ENCODE measurements around the gene PREP. TPM values are rescaled to one million over a fixed set of nuclear protein-coding genes. Genes with fewer than 3 reads are reported as not detected.
"Not testable (repeated sequence)": the region's sequence is repeated elsewhere in the genome, so short reads cannot be mapped to it uniquely, and the experiment has no call there.

The PREP gene
- total RNA-seq, 1 donor from 2014 or later = 55.2 TPM

DNA sequence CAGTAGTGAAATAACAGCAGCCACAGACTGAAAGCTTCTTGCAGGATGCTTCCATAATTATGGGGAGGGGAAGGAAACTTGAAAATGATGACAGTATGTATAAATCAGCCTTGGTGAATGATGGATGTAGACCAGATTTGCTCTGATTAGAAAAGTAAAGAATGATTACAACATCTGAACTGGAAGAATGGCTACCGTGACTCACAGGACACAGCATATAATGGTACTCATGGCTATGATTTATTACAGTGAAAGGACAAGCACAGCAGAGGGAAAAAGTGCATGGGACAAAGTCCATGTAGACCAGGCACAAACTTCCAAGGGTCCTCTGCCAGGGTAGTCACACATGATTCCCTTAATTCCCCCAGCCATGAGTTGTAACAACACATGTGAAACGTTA lies 152.3 kb downstream of the PREP start:
- no peaks in the 10 kb centered on the region for H3K4me1 Mint-ChIP-seq
- H3K36me3 Mint-ChIP-seq (ENCODE audit: low read depth) = no peaks in the 10 kb centered on the region
- intact Hi-C loops (cut with micrococcal nuclease) = no loop called here
- H3K27me3 Mint-ChIP-seq = peaks cover 4% of the 10 kb centered on the region
- no peak overlapping the region for H3K4me3 Mint-ChIP-seq
- H3K9me3 Mint-ChIP-seq = peaks cover 3% of the 10 kb centered on the region
- no peak overlapping the region for H3K27ac Mint-ChIP-seq
- no peak for DNase-seq

DNA sequence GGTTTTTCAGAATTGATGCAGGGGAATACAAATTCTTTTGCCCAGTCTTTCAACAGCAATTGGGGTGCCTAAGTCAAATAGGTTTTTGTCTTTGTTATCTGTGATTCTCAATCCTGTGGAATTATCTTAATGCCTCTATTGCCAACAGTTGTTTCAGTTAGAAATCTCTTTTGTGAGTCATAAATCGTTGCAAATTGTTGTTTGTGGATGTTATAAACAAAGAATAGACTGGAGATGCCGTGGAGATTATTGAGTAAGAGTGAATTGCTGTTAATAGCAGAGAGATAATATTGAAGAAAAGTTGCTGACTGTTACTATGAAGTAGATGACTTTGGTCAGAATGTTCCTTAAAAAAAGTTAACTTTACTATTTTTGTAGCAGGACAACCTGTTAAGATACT lies 159.4 kb downstream of the PREP start:
- H3K4me3 Mint-ChIP-seq = no peak overlapping the region
- intact Hi-C loops (cut with micrococcal nuclease) = no loop called here
- no peak for DNase-seq
- H3K9me3 Mint-ChIP-seq = peaks cover 5% of the 10 kb centered on the region
- H3K27me3 Mint-ChIP-seq = peaks cover 31% of the 10 kb centered on the region
- no peaks in the 10 kb centered on the region for H3K4me1 Mint-ChIP-seq
- no peak overlapping the region for H3K27ac Mint-ChIP-seq
- H3K36me3 Mint-ChIP-seq (ENCODE audit: low read depth) = no peaks in the 10 kb centered on the region

DNA sequence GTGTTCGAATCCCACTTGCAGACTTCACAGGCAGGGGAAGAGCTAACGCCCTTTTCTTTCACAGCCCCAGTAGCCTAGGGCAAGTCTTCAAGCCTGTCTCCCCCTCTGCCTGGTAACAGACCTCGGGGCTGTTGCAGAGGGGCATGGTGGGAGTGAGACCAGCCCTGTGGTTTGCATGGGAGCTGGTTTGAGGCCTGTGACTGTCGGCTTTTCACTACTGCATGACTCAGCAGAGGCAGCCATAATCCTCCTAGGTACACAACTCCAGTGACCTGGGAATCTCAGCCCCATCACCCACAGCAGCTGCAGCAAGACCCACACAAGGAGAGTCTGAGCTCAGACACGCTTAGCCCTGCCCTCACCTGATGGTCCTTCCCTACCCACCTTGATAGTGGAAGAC lies 167.7 kb downstream of the PREP start:
- no peak for DNase-seq
- intact Hi-C loops (cut with micrococcal nuclease) = no loop called here
- Mint-ChIP-seq H3K27me3 (peaks cover 35% of the 10 kb centered on the region), H3K27ac (no peak overlapping the region), H3K9me3 (peaks cover 9% of the 10 kb centered on the region), H3K4me1 (no peaks in the 10 kb centered on the region), H3K4me3 (no peak overlapping the region), H3K36me3 (ENCODE audit: low read depth) (no peaks in the 10 kb centered on the region)

DNA sequence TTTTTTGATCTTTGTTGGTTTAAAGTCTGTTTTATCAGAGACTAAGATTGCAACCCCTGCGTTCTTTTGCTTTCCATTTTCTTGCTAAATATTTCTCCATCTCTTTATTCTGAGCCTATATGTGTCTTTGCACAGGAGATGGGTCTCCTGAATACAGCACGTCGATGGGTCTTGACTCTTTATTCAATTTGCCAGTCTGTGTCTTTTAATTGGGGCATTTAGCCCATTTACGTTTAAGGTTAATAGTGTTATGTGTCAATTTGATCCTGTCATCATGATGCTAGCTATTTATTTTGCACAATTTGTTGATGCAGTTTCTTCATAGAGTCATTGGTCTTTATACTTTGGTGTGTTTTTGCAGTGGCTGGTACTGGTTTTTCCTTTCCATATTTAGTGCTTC lies 171.1 kb downstream of the PREP start:
- H3K9me3 Mint-ChIP-seq; H3K4me1 Mint-ChIP-seq; intact Hi-C loops (cut with micrococcal nuclease); DNase-seq; H3K4me3 Mint-ChIP-seq; H3K36me3 Mint-ChIP-seq (ENCODE audit: low read depth); H3K27ac Mint-ChIP-seq: not testable (repeated sequence)
- H3K27me3 Mint-ChIP-seq = peaks cover 23% of the 10 kb centered on the region

Other genes starting within 250 kb of the PREP start
- gene POPDC3, start 223.1 kb downstream of the PREP start, total RNA-seq = not detected in 2 replicates

All from activated CD4-positive, alpha-beta T cell treated with anti-CD3 and anti-CD28 coated beads, Interleukin-2, amount 10 ng/mL, durations not matched to agents 24 days and 14 days (primary cell).